Superior temporal gyrus (tissue), 1 donor: ENCODE measurements around the gene VHLL.

Experiments used
- DNase-seq: peaks from one replicate; pipeline ENCODE4 v3.0.0-alpha.2; 2016; ENCODE audit errors: extremely low spot score

The VHLL gene

DNA sequence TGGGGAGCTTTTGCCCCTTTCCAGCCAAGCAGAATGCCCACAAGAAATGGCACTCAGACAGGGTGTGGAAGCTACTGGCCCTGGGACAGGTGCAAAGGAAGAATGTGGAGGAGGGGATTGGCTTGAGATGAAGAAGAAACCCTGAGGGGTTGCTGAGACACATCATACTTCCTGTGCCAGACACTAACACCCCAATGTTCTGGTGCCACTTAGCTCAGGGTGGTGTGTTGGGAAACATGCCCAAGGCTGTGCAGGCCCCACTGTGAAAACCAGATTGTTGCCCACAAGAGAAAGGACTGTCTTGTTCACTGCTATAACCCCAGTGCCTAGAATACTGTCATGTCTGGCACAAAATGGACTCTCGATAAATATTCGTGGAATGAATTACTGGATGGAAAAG, 41.4 kb downstream of the VHLL start:
- peak; percentile 38 for DNase-seq

DNA sequence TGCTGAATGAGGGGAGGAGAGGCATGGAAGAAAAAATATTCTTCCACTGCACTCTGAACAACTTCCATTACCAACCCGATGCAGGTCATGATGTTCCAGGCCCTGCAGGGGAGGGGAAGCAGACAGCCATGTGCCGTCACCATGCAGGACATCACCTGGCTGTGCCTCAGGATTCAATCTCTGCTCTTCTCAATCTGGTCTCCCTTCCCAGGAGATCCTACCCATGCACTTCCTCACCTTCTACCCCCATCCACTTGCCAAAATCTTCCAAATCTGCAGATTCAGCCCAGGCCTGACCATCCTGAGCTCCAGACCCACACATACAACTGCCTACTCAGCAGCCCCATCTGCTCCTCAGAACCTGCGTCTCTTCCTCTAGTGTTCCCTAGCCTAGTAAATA, 45.5 kb downstream of the VHLL start:
- DNase-seq = no peak

DNA sequence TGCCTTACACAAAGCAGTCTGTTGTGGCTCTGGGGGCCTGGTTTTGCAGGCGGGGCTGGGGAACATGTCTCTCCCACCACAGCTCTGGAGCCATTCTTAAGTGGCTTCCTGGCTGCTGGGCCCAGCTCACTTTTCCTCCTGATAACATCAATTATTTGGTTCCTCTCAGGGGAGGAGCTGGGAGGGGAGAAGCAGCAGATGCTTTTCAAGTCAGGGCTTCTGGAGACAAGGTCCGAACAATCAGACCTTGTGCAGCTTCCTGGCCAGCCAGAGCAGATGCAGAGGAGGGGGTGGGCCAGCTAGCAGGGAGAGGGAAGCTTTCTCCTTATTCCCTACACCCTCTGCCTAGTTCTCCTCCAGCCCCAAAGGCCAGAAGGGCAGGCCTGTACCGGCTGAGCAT, 47.6 kb downstream of the VHLL start:
- DNase-seq = no peak

DNA sequence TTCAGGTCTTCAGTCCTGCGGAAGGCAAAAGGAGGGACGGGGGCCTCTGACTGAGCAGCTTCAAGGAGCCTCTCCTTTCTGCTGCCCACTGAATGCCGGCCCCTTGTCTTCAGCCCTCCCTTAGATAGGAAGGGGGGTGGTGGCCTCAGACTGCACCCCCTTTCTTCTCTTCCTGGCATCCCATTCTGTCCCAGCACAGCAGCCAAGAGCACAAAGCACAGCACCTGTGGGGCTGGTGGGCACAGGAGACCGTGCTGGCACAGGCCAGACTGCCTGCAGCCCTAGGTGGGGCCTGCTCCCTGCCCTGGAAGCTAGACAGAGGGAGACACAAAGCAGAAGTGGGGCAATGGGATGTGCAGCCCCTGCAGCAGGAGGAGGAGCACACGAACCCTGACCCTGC, 49.5 kb downstream of the VHLL start:
- DNase-seq = no peak
